Measurements from ENCODE around the gene GHRHR.

Gene GHRHR

GRCh38 chr7:30932562-30932961 is 31.2 kb upstream of the GHRHR start:
- H3K9me3 ChIP-seq: no peaks in the 10 kb centered on the region
- no peak overlapping the region for H3K4me3 ChIP-seq
- peaks cover 0 to 7% (median 1%) of the 10 kb centered on the region in 3 donors for H3K36me3 ChIP-seq
- intact Hi-C loops (cut with DNase I; ENCODE audit: low total_unique reads): no loop called here
- no peaks in the 10 kb centered on the region for H3K27me3 ChIP-seq
- no peak for TF ChIP-seq CTCF (IDR thresholded peaks at IDR 0.05)
- H3K4me1 ChIP-seq: no peaks in the 10 kb centered on the region
- H3K27ac ChIP-seq: no peak overlapping the region
- DNase-seq: peak in 1 of 2 donors; percentile 15

GRCh38 chr7:30933124-30933974 is 30.4 kb upstream of the GHRHR start:
- no peak overlapping the region for H3K4me3 ChIP-seq
- intact Hi-C loops (cut with DNase I; ENCODE audit: low total_unique reads): no loop called here
- no peaks in the 10 kb centered on the region for H3K36me3 ChIP-seq
- no peak for TF ChIP-seq CTCF (IDR thresholded peaks at IDR 0.05)
- no peaks in the 10 kb centered on the region for H3K9me3 ChIP-seq
- no peak overlapping the region for H3K27ac ChIP-seq
- no peaks in the 10 kb centered on the region for H3K27me3 ChIP-seq
- H3K4me1 ChIP-seq: peaks cover 0 to 1% (median under 1%) of the 10 kb centered on the region in 4 donors
- peak in 1 of 2 donors; percentile 18 for DNase-seq

- intact Hi-C loops (cut with DNase I; ENCODE audit: low total_unique reads): no loop called here
- peaks cover 0 to 8% (median 3%) of the 10 kb centered on the region in 4 donors for H3K4me1 ChIP-seq
- no peak for DNase-seq
Measured at GRCh38 chr7:30934225-30934624, 29.5 kb upstream of the GHRHR start.

GRCh38 chr7:30934732-30935568 is 28.8 kb upstream of the GHRHR start:
- no peak overlapping the region for H3K4me3 ChIP-seq
- no peaks in the 10 kb centered on the region for H3K27me3 ChIP-seq
- peaks cover 0 to 8% (median 3%) of the 10 kb centered on the region in 4 donors for H3K4me1 ChIP-seq
- no peaks in the 10 kb centered on the region for H3K9me3 ChIP-seq
- no peaks in the 10 kb centered on the region for H3K36me3 ChIP-seq
- TF ChIP-seq CTCF (IDR thresholded peaks at IDR 0.05): no peak
- no peak for DNase-seq
- intact Hi-C loops (cut with DNase I; ENCODE audit: low total_unique reads): no loop called here
- no peak overlapping the region for H3K27ac ChIP-seq

More at GRCh38 chr7:30934225-30934624, 29.5 kb upstream of the GHRHR start:
- Histone ChIP-seq H3K4me3 (no peak overlapping the region), H3K27ac (no peak overlapping the region), H3K27me3 (no peaks in the 10 kb centered on the region), H3K36me3 (no peaks in the 10 kb centered on the region), H3K9me3 (no peaks in the 10 kb centered on the region)
- TF ChIP-seq CTCF (IDR thresholded peaks at IDR 0.05): no peak

GRCh38 chr7:30935569-30935877 is 28.2 kb upstream of the GHRHR start:
- H3K4me3 ChIP-seq: no peak overlapping the region
- H3K4me1 ChIP-seq: peaks cover 0 to 8% (median 3%) of the 10 kb centered on the region in 4 donors
- no peak overlapping the region for H3K27ac ChIP-seq
- H3K27me3 ChIP-seq: no peaks in the 10 kb centered on the region
- no peak for TF ChIP-seq CTCF (IDR thresholded peaks at IDR 0.05)
- H3K9me3 ChIP-seq: no peaks in the 10 kb centered on the region
- DNase-seq: no peak
- no peaks in the 10 kb centered on the region for H3K36me3 ChIP-seq
- intact Hi-C loops (cut with DNase I; ENCODE audit: low total_unique reads): no loop called here
